ENCODE measurements around the gene DUS2.

Gene DUS2

DNA sequence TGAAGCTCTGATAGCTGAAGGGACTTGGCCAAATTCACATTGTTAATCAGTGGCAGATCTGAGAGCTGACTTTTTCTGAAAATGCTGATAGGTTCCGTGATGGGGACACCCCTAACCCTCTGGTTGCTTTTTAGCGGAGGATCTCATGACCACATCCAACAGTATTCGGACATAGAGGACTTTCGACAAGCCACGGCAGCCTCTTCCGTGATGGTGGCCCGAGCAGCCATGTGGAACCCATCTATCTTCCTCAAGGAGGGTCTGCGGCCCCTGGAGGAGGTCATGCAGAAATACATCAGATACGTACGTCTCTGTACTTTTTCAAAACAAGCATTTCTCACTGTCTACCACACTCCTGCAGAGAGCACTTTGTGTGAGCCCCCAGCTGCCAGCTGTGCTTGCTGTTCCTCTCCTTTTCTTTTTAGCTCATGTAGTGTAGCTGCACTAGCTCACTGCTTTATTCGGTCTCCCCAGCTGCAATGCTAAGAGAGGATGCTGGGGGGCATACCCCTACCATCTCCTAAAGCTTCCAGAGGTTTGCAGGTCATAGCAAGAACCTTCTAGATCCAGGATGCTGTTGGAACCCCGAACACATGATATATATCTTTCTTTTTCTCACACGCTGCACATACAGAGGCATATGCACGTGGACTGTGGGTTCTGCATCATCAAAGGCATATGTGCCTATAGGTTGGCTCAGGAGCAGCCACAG, 47.9 kb downstream of the DUS2 start:
- in situ Hi-C loops (cut with HindIII; ENCODE audit: low sequenced_read_pairs) = no loop called here
- H3K4me3 ChIP-seq (ENCODE audit: low read depth, low read length) = no peak overlapping the region
- TF ChIP-seq, protein P1, sequence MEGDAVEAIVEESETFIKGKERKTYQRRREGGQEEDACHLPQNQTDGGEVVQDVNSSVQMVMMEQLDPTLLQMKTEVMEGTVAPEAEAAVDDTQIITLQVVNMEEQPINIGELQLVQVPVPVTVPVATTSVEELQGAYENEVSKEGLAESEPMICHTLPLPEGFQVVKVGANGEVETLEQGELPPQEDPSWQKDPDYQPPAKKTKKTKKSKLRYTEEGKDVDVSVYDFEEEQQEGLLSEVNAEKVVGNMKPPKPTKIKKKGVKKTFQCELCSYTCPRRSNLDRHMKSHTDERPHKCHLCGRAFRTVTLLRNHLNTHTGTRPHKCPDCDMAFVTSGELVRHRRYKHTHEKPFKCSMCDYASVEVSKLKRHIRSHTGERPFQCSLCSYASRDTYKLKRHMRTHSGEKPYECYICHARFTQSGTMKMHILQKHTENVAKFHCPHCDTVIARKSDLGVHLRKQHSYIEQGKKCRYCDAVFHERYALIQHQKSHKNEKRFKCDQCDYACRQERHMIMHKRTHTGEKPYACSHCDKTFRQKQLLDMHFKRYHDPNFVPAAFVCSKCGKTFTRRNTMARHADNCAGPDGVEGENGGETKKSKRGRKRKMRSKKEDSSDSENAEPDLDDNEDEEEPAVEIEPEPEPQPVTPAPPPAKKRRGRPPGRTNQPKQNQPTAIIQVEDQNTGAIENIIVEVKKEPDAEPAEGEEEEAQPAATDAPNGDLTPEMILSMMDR (IDR thresholded peaks at IDR 0.05; ENCODE audit: low read depth, low read length) = no peak
- DNase-seq (ENCODE audit: low read depth, low spot score) = no peak

DNA sequence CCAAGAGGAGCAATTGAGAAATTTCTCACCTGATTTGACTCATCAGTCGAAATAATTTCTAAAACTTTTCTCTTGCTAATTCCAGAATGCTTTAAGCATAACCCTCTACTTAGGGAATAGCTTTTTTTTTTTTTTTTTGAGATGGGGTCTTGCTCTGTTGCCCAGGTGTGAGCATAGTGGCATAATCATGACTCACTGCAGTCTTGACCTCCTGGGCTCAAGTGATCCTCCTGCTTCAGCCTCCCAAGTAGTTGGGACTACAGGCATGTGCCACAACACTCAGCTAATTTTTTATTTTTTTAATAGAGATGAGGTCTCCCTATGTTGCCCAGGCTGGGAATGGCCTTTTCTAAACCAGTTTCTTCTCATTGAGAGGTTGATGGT, 48.4 kb downstream of the DUS2 start:
- H3K4me3 ChIP-seq (ENCODE audit: low read depth, low read length) = no peak overlapping the region
- in situ Hi-C loops (cut with HindIII; ENCODE audit: low sequenced_read_pairs) = no loop called here
- DNase-seq (ENCODE audit: low read depth, low spot score) = no peak
- TF ChIP-seq, protein P1 (IDR thresholded peaks at IDR 0.05; ENCODE audit: low read depth, low read length) = no peak

DNA sequence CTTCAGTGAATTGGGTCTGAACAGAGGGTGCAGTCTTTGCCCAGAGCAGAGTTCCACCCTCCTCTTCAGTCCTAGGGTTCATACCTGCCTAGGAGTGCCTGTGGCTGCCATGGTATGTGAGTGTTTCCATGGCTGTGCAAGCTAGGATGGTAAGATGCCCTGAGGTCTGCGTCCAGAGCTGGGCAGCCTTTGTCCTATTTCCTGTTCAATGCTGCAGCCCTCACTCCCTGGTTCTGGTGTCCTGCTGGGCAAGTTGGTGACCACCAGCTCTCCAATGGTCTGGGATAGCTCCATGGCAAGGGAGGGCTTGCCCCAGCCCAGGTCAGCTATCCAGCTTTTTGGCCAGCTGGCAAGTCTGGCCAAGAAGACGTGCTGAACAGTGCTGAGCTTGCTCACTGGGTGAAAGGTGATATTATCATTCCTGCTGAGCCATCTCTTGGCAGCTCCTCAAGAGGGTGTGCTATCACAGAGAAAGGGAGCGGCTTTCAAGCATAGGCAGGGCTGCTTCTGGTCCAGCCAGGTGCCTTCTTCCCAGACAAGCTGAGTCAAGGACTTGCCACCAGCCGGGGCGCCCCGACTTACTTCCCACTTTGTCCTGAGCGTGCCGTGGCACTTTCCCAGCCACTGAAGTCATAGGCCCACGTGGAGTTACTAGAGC, 49.1 kb downstream of the DUS2 start:
- TF ChIP-seq, protein P1 (IDR thresholded peaks at IDR 0.05; ENCODE audit: low read depth, low read length) = no peak

DNA sequence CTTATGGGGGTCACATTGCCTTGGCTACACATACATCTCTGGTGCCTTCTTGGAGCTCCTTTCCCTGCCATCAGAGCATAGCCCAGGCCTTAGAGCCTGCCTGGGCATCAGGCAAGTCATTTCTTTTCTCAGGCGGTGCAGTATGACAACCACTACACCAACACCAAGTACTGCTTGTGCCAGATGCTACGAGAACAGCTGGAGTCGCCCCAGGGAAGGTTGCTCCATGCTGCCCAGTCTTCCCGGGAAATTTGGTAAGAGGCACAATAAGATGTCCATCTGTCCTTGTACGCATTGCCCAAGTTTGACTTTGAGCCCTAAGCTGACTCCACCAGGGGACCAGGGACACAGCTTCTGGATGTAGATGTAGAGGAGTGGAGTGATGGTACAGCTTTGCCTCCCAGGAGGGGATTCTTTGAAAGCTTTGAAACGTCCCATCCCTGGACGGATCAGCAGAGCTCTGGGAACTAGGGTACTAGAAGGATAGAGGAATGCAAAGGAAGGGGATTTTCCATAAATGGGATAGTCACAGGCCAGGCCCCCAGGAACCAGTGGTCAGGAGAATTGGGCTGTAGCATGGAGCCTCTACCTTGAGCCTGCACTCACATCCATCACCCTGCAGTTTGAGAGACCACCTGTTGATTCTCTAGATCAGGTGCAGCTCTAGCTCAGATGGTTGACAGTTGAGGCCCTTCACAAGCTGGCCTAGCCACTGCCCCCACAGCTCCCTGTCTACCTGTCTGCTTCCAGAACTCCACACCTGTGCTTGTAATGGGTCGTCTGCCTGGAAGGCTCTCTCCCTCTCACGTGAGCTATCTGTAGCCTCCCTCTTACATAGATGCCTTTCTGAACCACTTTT, 51.0 kb downstream of the DUS2 start:
- no peak for DNase-seq (ENCODE audit: low read depth, low spot score)

More for the DNA sequence above, 49.1 kb downstream of the DUS2 start:
- H3K4me3 ChIP-seq (ENCODE audit: low read depth, low read length) = no peak overlapping the region
- in situ Hi-C loops (cut with HindIII; ENCODE audit: low sequenced_read_pairs) = no loop called here
- peak; percentile 51 for DNase-seq (ENCODE audit: low read depth, low spot score)

DNA sequence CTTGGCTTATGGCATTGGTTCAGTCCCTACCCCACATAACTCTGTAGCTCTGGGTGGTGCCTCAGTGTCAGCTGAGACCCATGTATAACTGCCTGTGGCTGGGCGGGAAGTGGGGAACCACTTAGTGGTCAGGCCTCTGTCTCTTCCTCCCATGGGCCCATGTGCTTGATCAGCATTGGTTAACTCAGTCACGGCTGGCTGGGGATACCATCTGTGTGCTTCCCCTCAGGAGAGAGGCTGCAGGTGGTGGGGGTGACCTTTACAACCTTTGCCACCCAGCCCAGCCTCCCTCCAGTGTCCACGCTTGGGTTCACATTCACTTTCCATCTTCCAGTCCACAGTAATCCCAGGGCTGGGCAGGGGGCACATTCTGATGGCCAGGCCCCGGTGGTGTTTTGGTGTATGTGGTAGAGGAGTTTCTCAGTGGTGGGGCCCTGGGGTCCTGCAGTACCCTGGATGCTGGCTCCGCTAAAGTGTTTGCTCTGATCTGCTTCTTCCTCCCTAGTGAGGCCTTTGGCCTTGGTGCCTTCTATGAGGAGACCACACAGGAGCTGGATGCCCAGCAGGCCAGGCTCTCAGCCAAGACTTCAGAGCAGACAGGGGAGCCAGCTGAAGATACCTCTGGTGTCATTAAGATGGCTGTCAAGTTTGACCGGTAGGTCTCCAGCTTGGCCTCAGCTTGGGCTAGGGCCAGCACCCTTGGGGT, 51.9 kb downstream of the DUS2 start:
- in situ Hi-C loops (cut with HindIII; ENCODE audit: low sequenced_read_pairs) = no loop called here
- TF ChIP-seq, protein P1 (IDR thresholded peaks at IDR 0.05; ENCODE audit: low read depth, low read length) = no peak
- DNase-seq (ENCODE audit: low read depth, low spot score) = no peak
- H3K4me3 ChIP-seq (ENCODE audit: low read depth, low read length) = no peak overlapping the region

More for the DNA sequence above, 51.0 kb downstream of the DUS2 start:
- in situ Hi-C loops (cut with HindIII; ENCODE audit: low sequenced_read_pairs) = no loop called here
- TF ChIP-seq, protein P1 (IDR thresholded peaks at IDR 0.05; ENCODE audit: low read depth, low read length) = no peak
- H3K4me3 ChIP-seq (ENCODE audit: low read depth, low read length) = no peak overlapping the region

DNA sequence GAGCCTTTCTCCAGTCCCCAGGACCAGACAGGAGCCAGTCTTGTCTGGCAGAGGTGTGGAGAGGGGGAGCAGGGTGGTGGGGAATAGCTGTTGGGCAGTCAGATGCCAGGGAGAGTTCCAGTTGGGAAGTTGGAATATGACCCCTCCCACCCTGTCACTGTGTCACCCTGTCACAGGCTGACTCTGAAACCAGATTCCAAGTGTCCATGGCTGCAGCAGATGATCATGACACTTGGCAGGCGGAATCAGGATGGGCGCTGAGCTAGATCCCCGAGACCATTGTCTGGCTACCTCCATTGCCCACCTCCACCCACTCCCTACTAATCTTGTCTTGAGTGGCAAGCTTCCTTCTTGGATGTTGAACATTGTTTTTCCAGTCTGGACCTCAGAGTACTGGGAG, 52.9 kb downstream of the DUS2 start:
- TF ChIP-seq, protein P1 (IDR thresholded peaks at IDR 0.05; ENCODE audit: low read depth, low read length) = no peak
- no peak overlapping the region for H3K4me3 ChIP-seq (ENCODE audit: low read depth, low read length)
- in situ Hi-C loops (cut with HindIII; ENCODE audit: low sequenced_read_pairs) = no loop called here
- no peak for DNase-seq (ENCODE audit: low read depth, low spot score)

Data from astrocyte of the spinal cord (primary cell).